Stomach smooth muscle (tissue), 2 donors: ENCODE results near the gene APBB2.
"Not testable (repeated sequence)": the region's sequence is repeated elsewhere in the genome, so short reads cannot be mapped to it uniquely, and the experiment has no call there.

Source experiments
- H3K27ac ChIP-seq: one replicate; pipeline ENCODE4 v1.7.0; 2013; ENCODE audit warnings: mild to moderate bottlenecking, low read length, inconsistent platforms
- H3K27me3 ChIP-seq, 2 donors: one replicate each; pipeline ENCODE4 v1.7.0; 2013; ENCODE audit warnings: low read length in 2 of 2; ENCODE audit not compliant: insufficient read depth in 2 of 2, control insufficient read depth in 1 of 2
- H3K36me3 ChIP-seq, 2 donors: one replicate each; pipeline ENCODE4 v1.7.0; 2013; ENCODE audit warnings: low read length in 2 of 2; ENCODE audit not compliant: control insufficient read depth in 2 of 2, insufficient read depth in 2 of 2
- H3K4me1 ChIP-seq: one replicate; pipeline ENCODE4 v1.7.0; 2013; ENCODE audit warnings: low read length; ENCODE audit not compliant: control insufficient read depth, insufficient read depth
- H3K4me3 ChIP-seq, 2 donors: one replicate each; pipeline ENCODE4 v1.7.0; 2013; ENCODE audit warnings: low read length in 2 of 2
- H3K9ac ChIP-seq, 2 donors: one replicate each; pipeline ENCODE4 v1.7.0; 2013; ENCODE audit warnings: low read length in 2 of 2, mild to moderate bottlenecking in 1 of 2
- H3K9me3 ChIP-seq, 2 donors: one replicate each; pipeline ENCODE4 v1.7.0; 2013; ENCODE audit warnings: low read length in 2 of 2; ENCODE audit not compliant: control insufficient read depth in 2 of 2
- donor health status: healthy.
- donor health status: Pancreatic carcinoma.

Gene APBB2

DNA sequence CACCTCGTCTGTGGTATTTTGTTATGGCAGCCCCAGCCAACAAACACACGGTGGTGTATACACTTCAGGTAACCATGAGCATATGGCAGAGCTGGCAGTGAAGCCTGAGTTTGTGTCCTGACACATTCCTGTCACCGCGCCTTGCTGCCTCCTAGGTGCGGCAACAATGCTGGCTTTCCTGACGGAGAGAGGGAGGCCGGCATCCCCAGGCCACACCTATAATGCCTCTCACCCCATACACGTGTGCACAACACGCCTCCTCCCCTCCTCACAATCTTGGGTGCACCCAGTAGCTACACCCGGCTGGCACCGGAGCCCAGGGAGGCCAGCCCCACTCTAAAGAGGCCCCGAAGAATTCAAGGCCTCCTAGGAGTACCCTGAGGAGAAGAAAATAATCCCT lies 306.0 kb downstream of the APBB2 start:
- no peak overlapping the region for H3K4me3 ChIP-seq
- H3K27ac ChIP-seq: no peak overlapping the region
- H3K9ac ChIP-seq: no peak overlapping the region

GRCh38 chr4:40905414-40905813 lies 308.9 kb downstream of the APBB2 start:
- Histone ChIP-seq H3K9ac (no peak overlapping the region), H3K4me1 (peaks cover 20% of the 10 kb centered on the region), H3K4me3 (no peak overlapping the region), H3K36me3 (peaks cover 0 to 4% of the 10 kb centered on the region in 2 donors), H3K27me3 (no peaks in the 10 kb centered on the region), H3K9me3 (no peaks in the 10 kb centered on the region), H3K27ac (no peak overlapping the region)

More for the DNA sequence above, 306.0 kb downstream of the APBB2 start:
- H3K27me3 ChIP-seq: no peaks in the 10 kb centered on the region
- H3K9me3 ChIP-seq: no peaks in the 10 kb centered on the region
- peaks cover 21% of the 10 kb centered on the region for H3K4me1 ChIP-seq
- peaks cover 0 to 4% of the 10 kb centered on the region in 2 donors for H3K36me3 ChIP-seq

DNA sequence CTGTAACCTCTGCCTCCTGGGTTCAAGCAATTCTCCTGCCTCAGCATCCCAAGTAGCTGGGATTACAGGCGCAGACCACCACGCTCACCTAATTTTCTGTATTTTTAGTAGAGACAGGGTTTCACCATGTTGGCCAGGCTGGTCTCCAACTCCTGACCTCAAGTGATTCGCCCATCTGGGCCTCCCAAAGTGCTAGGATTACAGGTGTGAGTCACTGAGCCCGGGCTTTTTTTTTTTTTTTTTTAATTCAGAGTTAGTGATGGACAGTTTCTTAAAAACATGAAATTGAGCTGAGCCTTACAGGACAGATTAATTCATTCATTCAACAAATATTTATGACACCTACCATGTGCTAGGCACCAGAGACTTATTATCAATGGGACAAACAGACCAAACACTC lies 313.8 kb downstream of the APBB2 start:
- not testable (repeated sequence) for H3K9ac ChIP-seq, H3K9me3 ChIP-seq, H3K4me1 ChIP-seq, H3K27ac ChIP-seq, H3K36me3 ChIP-seq, H3K27me3 ChIP-seq, H3K4me3 ChIP-seq

DNA sequence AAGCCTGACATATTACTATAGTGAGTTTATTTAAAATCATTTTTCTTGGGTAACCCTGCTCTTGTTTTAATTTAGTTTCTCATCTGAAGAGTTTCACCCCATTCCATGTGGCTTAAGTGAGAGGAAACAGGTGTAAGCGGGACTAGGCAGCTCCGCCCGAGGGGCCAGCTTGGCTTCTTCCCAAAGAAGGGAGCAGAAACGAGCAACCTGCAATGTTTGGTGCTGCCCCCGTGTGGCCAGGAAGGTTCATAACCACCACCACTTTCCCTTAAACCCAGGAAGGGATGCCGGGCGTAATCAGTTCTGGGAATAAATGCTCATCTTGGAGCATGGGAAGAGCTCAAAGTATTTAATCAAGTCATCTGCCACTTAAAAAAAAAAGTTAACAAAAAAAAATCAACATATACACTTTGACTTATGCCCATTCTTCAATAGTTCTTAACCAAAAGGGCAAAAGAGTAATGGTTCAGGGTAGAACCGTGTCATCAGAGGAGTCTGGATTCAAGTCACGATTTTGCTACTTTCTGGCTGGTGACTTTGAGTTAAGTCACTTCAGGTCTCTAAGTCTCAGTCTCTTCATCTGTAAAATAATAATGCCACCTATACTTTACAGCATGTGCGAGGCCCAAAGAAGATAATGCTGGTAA lies 316.7 kb downstream of the APBB2 start:
- H3K27me3 ChIP-seq: no peaks in the 10 kb centered on the region
- H3K4me1 ChIP-seq: no peaks in the 10 kb centered on the region
- H3K9me3 ChIP-seq: no peaks in the 10 kb centered on the region
- peak overlapping the region in 1 of 2 donors; percentile 29 for H3K4me3 ChIP-seq
- no peak overlapping the region for H3K9ac ChIP-seq
- no peak overlapping the region for H3K27ac ChIP-seq
- peaks cover 5 to 7% of the 10 kb centered on the region in 2 donors for H3K36me3 ChIP-seq

DNA sequence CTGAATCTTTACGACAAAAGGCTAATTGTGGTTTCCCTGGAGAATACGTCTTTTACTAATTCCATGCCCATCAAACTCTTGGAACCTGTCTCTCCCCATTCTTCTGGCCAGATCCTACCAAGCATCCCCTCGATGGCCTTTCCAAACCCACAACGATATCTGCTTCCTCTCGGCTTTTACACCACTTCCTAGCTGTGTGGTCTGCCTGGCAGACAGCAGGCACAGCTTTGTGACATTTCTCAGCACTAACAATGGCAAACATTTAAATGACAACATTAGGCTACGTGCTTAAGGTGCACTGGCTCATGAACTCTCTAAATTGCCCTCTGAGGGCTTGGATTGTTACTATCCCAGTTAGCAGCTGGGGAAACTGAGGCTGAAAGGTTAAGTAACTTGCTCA lies 323.6 kb downstream of the APBB2 start:
- H3K27ac ChIP-seq: no peak overlapping the region

DNA sequence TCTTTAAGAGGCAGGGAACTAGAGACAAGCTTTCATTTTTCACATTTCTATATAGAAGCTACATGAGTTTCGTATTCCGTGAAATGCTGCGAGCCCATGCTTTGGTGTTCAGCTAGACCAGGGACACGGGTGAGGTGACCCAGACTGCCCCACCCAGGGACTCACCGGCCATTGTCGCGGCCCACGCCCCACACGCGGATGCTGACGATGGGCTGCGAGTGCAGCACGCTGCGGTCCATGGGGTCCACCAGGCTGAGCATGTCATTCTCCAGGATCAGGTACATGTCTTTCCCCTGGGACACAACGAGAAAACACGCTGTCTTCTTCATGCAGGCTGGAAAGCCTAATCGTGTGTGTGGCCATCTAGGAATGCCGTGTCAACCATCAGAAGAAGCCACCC lies 324.1 kb downstream of the APBB2 start:
- no peaks in the 10 kb centered on the region for H3K4me1 ChIP-seq
- H3K9me3 ChIP-seq: no peaks in the 10 kb centered on the region
- H3K27ac ChIP-seq: no peak overlapping the region
- no peak overlapping the region for H3K9ac ChIP-seq
- no peak overlapping the region for H3K4me3 ChIP-seq
- H3K36me3 ChIP-seq: peaks cover 11 to 32% of the 10 kb centered on the region in 2 donors
- no peaks in the 10 kb centered on the region for H3K27me3 ChIP-seq

More for the DNA sequence above, 323.6 kb downstream of the APBB2 start:
- Histone ChIP-seq H3K4me3 (no peak overlapping the region), H3K9me3 (no peaks in the 10 kb centered on the region), H3K27me3 (no peaks in the 10 kb centered on the region), H3K9ac (no peak overlapping the region), H3K4me1 (no peaks in the 10 kb centered on the region), H3K36me3 (peaks cover 11 to 30% of the 10 kb centered on the region in 2 donors)

DNA sequence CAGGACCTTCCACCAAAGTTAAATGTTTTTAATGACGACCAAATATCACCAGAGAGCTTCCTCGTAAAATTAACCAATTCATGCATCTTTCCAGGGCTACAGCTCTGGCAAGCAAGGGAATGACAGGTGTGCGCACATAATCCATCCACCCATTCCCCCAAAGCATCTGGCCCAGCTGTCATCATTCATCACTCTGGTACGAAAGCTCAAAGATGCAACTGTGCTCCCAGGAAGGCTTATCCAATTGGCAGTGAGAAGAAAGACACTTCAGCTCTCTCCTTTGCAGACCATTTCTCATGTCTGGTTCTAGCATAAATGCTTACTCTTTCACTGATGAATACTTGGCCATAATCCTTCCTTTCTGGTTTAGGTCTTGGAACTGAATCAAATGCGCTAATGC lies 325.4 kb downstream of the APBB2 start:
- H3K36me3 ChIP-seq: peaks cover 11 to 30% of the 10 kb centered on the region in 2 donors

GRCh38 chr4:40887764-40888131 lies 326.6 kb downstream of the APBB2 start:
- no peak overlapping the region for H3K27ac ChIP-seq

More for the DNA sequence above, 325.4 kb downstream of the APBB2 start:
- no peaks in the 10 kb centered on the region for H3K27me3 ChIP-seq
- no peak overlapping the region for H3K9ac ChIP-seq
- H3K4me1 ChIP-seq: no peaks in the 10 kb centered on the region
- H3K9me3 ChIP-seq: no peaks in the 10 kb centered on the region
- H3K27ac ChIP-seq: no peak overlapping the region
- H3K4me3 ChIP-seq: no peak overlapping the region

GRCh38 chr4:40886931-40887763 lies 327.2 kb downstream of the APBB2 start:
- Histone ChIP-seq H3K9ac (no peak overlapping the region), H3K4me3 (no peak overlapping the region), H3K36me3 (peaks cover 3 to 27% of the 10 kb centered on the region in 2 donors), H3K27ac (no peak overlapping the region), H3K4me1 (no peaks in the 10 kb centered on the region), H3K9me3 (no peaks in the 10 kb centered on the region), H3K27me3 (no peaks in the 10 kb centered on the region)

More at GRCh38 chr4:40887764-40888131, 326.6 kb downstream of the APBB2 start:
- Histone ChIP-seq H3K27me3 (no peaks in the 10 kb centered on the region), H3K4me3 (no peak overlapping the region), H3K4me1 (no peaks in the 10 kb centered on the region), H3K9me3 (no peaks in the 10 kb centered on the region), H3K36me3 (peaks cover 7 to 26% of the 10 kb centered on the region in 2 donors), H3K9ac (no peak overlapping the region)

DNA sequence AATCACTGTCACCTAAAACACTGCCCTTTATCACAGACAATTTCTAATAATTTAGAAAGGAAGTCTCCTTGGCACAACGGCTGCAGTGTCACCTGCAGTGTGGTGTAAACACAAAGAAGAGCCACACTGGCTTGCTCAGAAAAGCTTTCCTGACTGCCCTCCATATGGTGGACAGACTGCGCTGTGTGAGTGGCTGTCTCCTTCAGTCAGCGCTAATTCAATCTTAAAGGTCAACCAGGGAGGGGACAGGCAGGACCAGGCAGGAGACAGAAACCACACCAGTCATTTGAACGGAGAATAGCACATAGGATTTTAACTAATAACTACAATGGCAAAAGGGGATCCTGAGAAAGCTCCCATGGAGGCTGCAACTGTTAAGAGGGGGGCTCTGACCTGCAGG lies 332.5 kb downstream of the APBB2 start:
- Histone ChIP-seq H3K27me3 (no peaks in the 10 kb centered on the region), H3K9ac (no peak overlapping the region), H3K36me3 (peaks cover 3 to 21% of the 10 kb centered on the region in 2 donors)

DNA sequence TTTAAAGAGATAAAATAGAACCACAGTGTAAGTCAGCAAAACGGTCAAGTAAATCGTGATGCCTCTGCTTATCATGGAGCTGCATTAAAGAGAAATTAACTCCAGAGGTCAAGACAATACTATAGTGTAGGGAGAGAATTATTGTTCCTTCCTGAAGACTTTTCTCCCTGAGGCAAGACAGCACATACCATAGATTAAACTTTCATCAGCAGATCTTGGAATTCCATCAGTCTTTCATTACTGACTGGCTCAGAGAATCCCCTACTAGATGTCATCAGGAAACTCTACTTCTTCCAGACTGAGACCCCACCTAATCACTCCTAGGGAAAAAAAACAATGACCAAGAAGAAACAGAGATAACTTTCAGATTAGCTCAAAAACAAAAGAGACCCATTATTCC lies 333.2 kb downstream of the APBB2 start:
- Histone ChIP-seq H3K4me3 (no peak overlapping the region), H3K36me3 (peaks cover 3 to 21% of the 10 kb centered on the region in 2 donors), H3K27ac (no peak overlapping the region), H3K27me3 (no peaks in the 10 kb centered on the region), H3K4me1 (no peaks in the 10 kb centered on the region), H3K9me3 (no peaks in the 10 kb centered on the region), H3K9ac (no peak overlapping the region)

More for the DNA sequence above, 332.5 kb downstream of the APBB2 start:
- no peak overlapping the region for H3K4me3 ChIP-seq
- no peak overlapping the region for H3K27ac ChIP-seq
- H3K4me1 ChIP-seq: no peaks in the 10 kb centered on the region
- H3K9me3 ChIP-seq: no peaks in the 10 kb centered on the region
